Adipose tissue (tissue), 3 donors: ENCODE data around the gene KCNIP2. TPM values are rescaled to one million over a fixed set of nuclear protein-coding genes. Genes with fewer than 3 reads are reported as not detected.
"Not testable (repeated sequence)": the region's sequence is repeated elsewhere in the genome, so short reads cannot be mapped to it uniquely, and the experiment has no call there.

Source experiments
- H3K27ac ChIP-seq: one replicate; pipeline ENCODE4 v1.5.1; 2013; ENCODE audit warnings: low read depth, low read length
- WGBS, 3 donors: extraction: QIAGEN DNeasy Blood & Tissue Kit; methylation state at CpG; one replicate each; pipeline ENCODE4 v1.1.7; 2013; 5-methylcytosine and 5-hydroxymethylcytosine counted together
- polyA plus RNA-seq, 3 donors: library from polyadenylated mRNA; stranded (reverse); fragments of 200-250 nt; gene quantifications; one replicate each; pipeline ENCODE4 v1.2.3, GENCODE V29; 2013
- donor health status: healthy with polysubstance abuse.
- donor health status: Bipolar disorder and iron deficiency.
- donor health status: healthy.

Gene KCNIP2
- polyA plus RNA-seq, 3 donors = 12.0 to 219 (median 42.7) TPM

GRCh38 chr10:101803511-101803910 is 40.1 kb downstream of the KCNIP2 start:
- H3K27ac ChIP-seq = no peak overlapping the region
- WGBS, 3 donors = 68 to 80% (median 79%) methylated on average over 4 of the region's 4 CpGs

DNA sequence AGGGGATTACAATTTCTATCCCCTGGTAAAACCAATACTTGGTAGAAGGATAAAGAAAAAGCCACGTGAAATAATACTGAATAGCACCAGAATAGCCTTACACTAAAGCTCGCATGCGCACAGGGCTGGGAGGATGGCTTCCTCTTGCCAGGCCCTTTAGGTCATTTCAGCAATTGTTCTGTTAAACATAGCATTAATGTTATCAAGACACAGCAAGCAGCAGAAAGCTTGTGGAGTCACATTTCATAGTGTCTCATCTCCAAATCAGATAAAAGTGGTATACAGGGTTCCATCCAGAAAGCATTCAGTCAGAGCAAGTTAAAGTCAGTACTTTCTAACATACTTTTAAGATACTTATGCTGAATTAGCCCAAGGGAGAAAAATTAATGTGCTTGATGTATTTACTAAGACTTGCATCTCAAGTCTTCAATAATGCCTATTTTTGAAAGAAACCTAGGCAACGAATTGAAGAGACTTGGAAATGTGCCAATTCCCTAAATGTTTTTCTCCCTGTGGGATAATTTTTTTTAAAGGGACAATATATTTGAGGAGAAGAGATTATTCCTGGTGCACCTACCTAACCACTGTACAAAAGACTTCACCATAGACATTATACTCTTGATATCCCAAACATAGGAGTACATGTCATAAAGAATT is 46.1 kb downstream of the KCNIP2 start:
- H3K27ac ChIP-seq = no peak overlapping the region
- 74 to 78% (median 76%) methylated on average over 4 of the region's 4 CpGs for WGBS, 3 donors

DNA sequence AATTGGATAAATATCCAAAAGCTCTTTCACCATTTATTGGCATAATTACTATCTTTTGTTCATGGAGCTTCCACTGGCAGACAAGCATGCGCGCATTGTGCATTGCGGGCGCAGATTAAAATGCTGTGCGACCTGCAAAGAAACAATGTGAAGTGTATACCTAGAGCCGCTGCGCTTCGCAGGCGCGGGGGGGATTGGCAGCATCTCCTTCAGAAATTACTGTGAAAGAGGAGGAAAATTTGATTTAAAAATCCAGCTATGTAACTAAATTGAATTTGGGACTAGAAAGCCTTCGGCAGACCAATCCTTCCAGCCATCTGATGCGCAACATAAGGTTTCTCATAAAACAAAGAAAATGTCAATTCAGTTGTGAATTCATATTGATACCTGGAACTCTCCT is 50.1 kb downstream of the KCNIP2 start:
- H3K27ac ChIP-seq = no peak overlapping the region
- 96 to 97% (median 97%) methylated on average over 12 of the region's 12 CpGs for WGBS, 3 donors

DNA sequence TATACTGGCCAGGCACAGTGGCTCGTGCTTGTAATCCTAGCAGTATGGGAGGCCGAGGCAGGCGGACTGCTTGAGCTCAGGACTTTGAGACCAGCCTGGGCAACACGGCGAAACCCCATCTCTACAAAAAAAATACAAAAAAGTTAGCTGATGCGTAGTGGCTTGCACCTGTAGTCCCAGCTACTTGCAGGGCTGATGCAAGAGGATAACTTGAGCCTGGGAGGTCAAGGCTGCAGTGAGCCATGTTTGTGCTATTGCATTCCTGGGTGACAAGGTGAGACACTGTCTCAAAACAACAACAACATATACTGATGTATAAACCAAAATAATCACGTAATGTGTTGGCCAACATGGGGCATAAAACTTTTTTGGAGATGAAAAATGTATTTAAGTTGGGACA is 53.9 kb downstream of the KCNIP2 start:
- H3K27ac ChIP-seq = no peak overlapping the region
- WGBS, 3 donors = 96 to 98% (median 98%) methylated on average over 7 of the region's 7 CpGs

- 88 to 92% (median 89%) methylated on average over 9 of the region's 9 CpGs for WGBS, 3 donors
- H3K27ac ChIP-seq = not testable (repeated sequence)
Observed at GRCh38 chr10:101789231-101789630, 54.4 kb downstream of the KCNIP2 start.

GRCh38 chr10:101785801-101786200 is 57.8 kb downstream of the KCNIP2 start:
- H3K27ac ChIP-seq = no peak overlapping the region
- 84 to 88% (median 85%) methylated on average over 2 of the region's 2 CpGs for WGBS, 3 donors

- 79 to 89% (median 84%) methylated on average over 2 of the region's 2 CpGs for WGBS, 3 donors
- no peak overlapping the region for H3K27ac ChIP-seq
Observed at GRCh38 chr10:101784558-101784957, 59.0 kb downstream of the KCNIP2 start.

GRCh38 chr10:101783736-101784118 is 59.9 kb downstream of the KCNIP2 start:
- H3K27ac ChIP-seq = no peak overlapping the region

DNA sequence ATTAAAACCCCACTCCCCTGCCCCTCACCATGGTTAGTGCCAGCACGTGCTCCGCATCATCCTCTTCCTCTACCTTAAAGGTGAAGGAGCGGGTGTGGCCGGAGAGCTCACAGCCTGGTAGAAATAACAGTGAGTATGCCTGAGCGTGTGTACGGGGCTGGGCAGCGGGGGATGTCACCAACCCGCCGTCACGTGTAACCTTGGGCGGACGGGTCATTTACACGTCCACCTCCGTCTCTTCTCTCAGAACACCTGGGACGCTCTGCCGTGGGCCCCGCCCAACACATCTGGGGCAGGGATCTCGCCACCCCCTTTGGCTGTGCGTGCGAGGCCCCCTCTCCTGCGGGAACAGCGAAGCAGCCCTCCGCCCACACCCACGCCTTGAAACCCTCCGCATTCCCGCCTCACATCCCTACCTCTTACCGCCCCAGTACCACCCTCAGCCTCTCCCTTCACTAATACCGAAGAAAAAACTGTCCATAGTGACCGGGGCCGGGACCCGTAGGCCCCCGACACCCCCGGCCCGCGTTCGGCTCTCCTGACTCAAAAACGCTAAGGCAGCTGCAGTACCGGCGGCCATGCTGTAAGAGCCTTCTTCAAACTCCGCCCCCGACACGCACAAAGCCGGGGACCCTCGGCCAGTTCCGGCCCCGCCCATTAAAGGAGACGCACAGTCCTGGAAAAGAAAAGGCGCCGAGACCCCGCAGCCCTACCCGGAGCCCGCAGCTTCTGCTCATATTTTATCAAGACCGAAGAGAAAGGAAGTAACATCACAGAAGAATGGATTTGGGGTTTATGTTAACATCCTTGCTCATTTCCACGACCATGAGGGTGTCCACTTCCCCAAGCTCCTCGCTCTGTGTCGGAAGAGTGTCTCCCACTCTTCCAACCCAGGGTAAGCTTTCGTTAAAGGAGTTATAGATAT is 60.5 kb downstream of the KCNIP2 start, which contains the start of gene NPM3:
NPM3 (minus strand) TSS at position 636 of the 925 bp plus-strand sequence; CDS start at position 580, 56 bp downstream.
- 1 to 2% (median 1%) methylated on average over 57 of the region's 57 CpGs for WGBS, 3 donors
- H3K27ac ChIP-seq = no peak within 1 kb of the TSS

More at GRCh38 chr10:101783736-101784118, 59.9 kb downstream of the KCNIP2 start:
- WGBS, 3 donors = 54 to 62% (median 56%) methylated on average over 10 of the region's 10 CpGs

- H3K27ac ChIP-seq = no peak overlapping the region
- WGBS, 3 donors = 44 to 62% (median 58%) methylated on average over 16 to 17 of the region's 17 CpGs
Observed at GRCh38 chr10:101781984-101782810, 61.4 kb downstream of the KCNIP2 start.

DNA sequence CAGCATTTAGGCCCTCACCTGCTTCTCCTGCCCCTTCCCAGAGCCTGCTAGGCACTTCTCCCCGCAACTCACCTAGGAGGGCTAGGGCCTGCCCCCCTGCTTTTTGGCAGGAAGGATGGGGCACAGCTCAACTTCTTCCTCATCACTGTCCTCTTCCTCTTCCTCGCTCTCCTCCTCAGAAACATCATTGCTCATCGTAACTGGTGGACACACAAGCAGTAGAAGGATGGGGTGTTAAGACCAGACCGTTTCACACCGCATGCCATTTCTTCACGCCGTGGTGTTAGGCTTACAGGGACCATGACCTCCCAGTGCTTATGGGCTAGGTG is 62.0 kb downstream of the KCNIP2 start:
- no peak overlapping the region for H3K27ac ChIP-seq
- 76 to 82% (median 79%) methylated on average over 7 of the region's 7 CpGs for WGBS, 3 donors

GRCh38 chr10:101780818-101781654 is 62.6 kb downstream of the KCNIP2 start:
- 49 to 67% (median 67%) methylated on average over 11 to 14 of the region's 14 CpGs for WGBS, 3 donors
- no peak overlapping the region for H3K27ac ChIP-seq

DNA sequence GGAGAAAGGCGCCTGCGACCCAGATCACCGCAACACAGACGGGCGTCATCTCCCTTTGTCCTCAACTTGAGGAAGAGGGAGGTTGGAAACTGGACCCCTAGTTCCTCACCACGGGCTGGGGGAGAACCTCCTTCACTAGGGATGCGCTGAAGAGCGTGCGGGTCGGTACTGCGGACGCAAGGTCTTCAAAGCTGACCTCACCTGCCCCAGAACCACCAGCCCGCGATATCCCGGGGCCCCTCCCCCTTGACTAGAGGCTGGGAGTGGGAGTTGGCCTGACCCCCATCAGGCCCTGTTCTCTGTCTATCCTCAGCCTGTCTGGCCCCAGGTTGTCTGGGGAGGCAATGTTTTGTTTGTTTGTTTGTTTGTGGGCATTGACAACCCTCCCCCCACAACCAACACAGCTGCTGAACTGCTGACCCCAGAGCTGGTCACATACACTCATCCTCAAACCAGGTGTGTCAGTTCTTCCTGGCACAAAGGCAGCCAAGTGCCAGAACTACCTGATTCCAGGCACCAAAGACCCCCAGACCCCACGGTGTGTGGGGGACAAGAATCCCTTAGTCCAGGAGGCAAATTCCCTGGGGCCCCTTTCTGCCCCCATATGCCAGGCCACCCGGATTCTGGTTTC is 63.3 kb downstream of the KCNIP2 start:
- WGBS, 3 donors = 19 to 24% (median 21%) methylated on average over 17 of the region's 17 CpGs
- no peak overlapping the region for H3K27ac ChIP-seq

- WGBS, 3 donors = 1 to 2% (median 1%) methylated on average over 45 to 51 of the region's 51 CpGs
- H3K27ac ChIP-seq = no peak overlapping the region
Observed at GRCh38 chr10:101779544-101780186, 63.9 kb downstream of the KCNIP2 start.

DNA sequence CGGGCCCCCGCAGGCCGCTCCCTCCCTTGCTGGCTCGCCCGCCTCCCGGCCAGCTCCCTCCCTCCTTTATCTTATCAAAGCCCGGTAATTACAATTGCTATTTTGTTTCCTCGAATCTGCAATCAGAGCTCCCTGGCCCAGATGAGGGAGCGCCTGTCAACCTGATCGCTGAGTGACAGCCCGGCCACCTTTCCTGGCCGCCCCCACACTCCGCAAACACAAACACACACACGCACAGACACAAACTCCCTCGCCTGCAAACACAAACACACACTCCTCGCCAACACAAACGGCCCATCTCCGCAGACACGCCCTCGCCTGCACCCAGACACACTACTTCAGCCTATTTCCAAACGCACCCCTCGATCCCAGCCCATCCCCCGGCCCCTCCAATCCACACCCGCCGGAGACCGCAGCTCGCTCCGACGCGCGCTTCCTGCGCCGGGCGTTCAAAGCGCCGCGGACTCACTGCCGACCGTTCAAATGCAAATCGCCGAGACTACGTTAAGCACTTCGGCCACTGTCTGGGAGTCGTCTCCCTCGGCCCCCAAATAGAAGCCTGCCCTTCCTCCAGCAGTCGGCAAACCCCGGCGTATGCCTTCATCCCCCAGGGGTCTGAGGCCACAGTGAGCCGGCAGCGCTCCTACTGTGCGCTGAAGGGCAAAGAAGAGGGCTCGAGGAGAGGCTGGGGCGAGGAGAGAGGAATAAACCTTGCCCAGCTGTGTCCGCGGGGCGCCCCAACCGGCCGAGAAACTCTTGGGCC is 64.6 kb downstream of the KCNIP2 start:
- no peak overlapping the region for H3K27ac ChIP-seq
- WGBS, 3 donors = 2 to 7% (median 7%) methylated on average over 58 of the region's 58 CpGs

DNA sequence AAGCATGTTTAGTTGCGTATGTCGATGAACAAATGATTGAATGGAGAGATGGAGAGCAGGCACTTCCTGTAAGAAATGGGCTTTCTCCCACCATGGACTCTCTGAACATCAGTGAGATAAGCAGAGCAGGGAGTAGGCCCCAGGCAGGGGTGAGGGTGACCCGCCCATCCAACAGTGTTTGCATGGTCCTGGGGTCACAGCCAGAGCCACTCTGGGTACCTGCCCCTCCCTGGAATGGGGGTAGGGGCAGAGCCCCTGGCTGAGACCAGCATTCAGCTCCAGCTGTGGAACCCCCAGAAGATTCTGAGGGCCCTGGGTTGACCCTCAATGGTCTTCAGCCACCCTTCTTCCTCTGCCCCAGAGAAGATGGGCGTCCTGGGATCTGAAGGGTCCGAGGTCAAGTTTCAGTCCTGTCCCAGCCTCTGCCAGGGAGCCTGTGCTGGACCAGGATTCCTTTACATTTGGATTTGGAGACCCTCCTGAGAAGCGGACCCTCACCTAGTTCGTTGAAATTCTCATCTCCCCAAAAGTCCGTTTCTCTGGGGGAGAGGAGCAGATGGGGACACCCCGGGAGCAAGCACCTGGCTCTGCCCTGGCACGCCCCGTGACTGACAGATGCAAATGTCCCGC is 65.3 kb downstream of the KCNIP2 start:
- H3K27ac ChIP-seq = no peak overlapping the region
- 53 to 68% (median 63%) methylated on average over 12 of the region's 12 CpGs for WGBS, 3 donors
